HL-60 (cell line): Measurements from ENCODE around the gene HSPA1A.
"Not testable (repeated sequence)": the region's sequence is repeated elsewhere in the genome, so short reads cannot be mapped to it uniquely, and the experiment has no call there.

Experiments
- DNase-seq, 2 experiments: peaks; one replicate each; pipeline ENCODE4 v3.0.0-alpha.2; 2010 to 2020; ENCODE audit warnings: low read depth in 1 of 2, low spot score in 1 of 2
- H3K27ac ChIP-seq: fragments of 250-450 bp; sonication (Bioruptor Pico); replicated peaks from 2 replicates; pipeline ENCODE4 v1.5.1; 2020; ENCODE audit warnings: mild to moderate bottlenecking, moderate library complexity
- H3K27me3 ChIP-seq: fragments of 250-450 bp; sonication (Bioruptor Pico); 2 replicates; pipeline ENCODE4 v1.5.1; 2021; ENCODE audit warnings: mild to moderate bottlenecking, moderate library complexity; ENCODE audit not compliant: insufficient read depth, poor library complexity, severe bottlenecking
- H3K4me3 ChIP-seq: replicated peaks from 2 replicates; pipeline ENCODE4 v1.5.1; 2011; ENCODE audit warnings: mild to moderate bottlenecking, control low read depth, low read length; ENCODE audit not compliant: insufficient read depth
- CTCF ChIP-seq: IDR thresholded peaks from one replicate; pipeline ENCODE4 v1.5.1; 2011; ENCODE audit warnings: low read length, control low read depth, inconsistent platforms; ENCODE audit not compliant: insufficient read depth
- GABPA ChIP-seq: IDR thresholded peaks from 2 replicates; pipeline ENCODE4 v1.6.1; 2012; ENCODE audit warnings: low read depth
- POLR2AphosphoS5 ChIP-seq: IDR thresholded peaks from 2 replicates; pipeline ENCODE4 v1.6.1; 2012; ENCODE audit warnings: low read depth
- REST ChIP-seq: IDR thresholded peaks from 2 replicates; pipeline ENCODE4 v1.6.1; 2012; ENCODE audit warnings: low read depth; ENCODE audit not compliant: insufficient replicate concordance
- SPI1 ChIP-seq: IDR thresholded peaks from 2 replicates; pipeline ENCODE4 v1.6.1; 2012; ENCODE audit warnings: low read depth, mild to moderate bottlenecking, borderline replicate concordance

The HSPA1A gene

GRCh38 chr6:31791324-31792089 is 23.8 kb upstream of the HSPA1A start:
- TF ChIP-seq REST (no peak), SPI1 (peak; percentile 11; the same call in 1 of the 2 replicates), GABPA (no peak), CTCF (peak; percentile 39), POLR2AphosphoS5 (no peak)
- Histone ChIP-seq H3K27ac (no peak overlapping the region), H3K4me3 (no peak overlapping the region), H3K27me3 (no peaks in the 10 kb centered on the region)
- DNase-seq, result peak in 1 of 2 experiments; percentile 39

DNA sequence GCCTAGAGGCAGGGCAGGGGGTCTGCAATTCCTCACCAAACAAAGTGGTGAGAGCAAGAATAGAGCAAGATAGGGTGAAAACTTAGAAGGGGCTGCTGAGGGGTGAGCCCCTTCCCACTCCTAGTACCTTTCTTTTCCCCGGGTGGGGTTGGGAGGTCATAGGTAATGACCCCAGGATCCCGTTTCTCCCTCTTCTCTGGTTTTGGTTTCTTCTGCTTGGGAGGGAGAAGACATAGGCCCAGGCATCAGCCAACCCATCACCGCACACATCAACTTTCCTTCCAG is 23.3 kb upstream of the HSPA1A start:
- Histone ChIP-seq H3K27me3 (no peaks in the 10 kb centered on the region), H3K4me3 (no peak overlapping the region), H3K27ac (no peak overlapping the region)
- DNase-seq, result no peak
- TF ChIP-seq CTCF (no peak), SPI1 (no peak), REST (no peak), GABPA (no peak), POLR2AphosphoS5 (no peak)

GRCh38 chr6:31792761-31793171 is 22.6 kb upstream of the HSPA1A start:
- no peak overlapping the region for H3K4me3 ChIP-seq
- H3K27me3 ChIP-seq, result no peaks in the 10 kb centered on the region
- no peak for TF ChIP-seq GABPA
- TF ChIP-seq REST, result no peak
- TF ChIP-seq CTCF, result no peak
- no peak for TF ChIP-seq POLR2AphosphoS5
- TF ChIP-seq SPI1, result no peak
- H3K27ac ChIP-seq, result no peak overlapping the region
- DNase-seq, result no peak

DNA sequence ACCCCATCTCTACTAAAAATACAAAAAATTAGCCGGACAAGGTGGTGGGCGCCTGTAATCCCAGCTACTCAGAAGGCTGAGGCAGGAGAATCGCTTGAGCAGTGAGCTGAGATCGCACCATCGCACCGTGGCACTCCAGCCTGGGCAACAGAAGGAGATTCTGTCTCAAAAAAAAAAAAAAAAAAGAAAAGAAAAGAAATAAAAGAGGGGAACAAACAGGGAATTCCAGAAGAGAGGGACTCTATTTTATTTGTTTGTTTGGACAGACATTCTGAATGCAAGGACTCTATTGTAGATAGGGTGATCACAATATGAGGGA is 21.5 kb upstream of the HSPA1A start:
- H3K4me3 ChIP-seq, result peak overlapping the region; percentile 85
- H3K27me3 ChIP-seq, DNase-seq, H3K27ac ChIP-seq: not testable (repeated sequence)
